ENCODE measurements around the gene NDUFA11. TPM values are rescaled to one million over a fixed set of nuclear protein-coding genes. Genes with fewer than 3 reads are reported as not detected.
A peak's percentile ranks its signal among the peaks of the same experiment; 100 is the strongest.

The NDUFA11 gene
- total and polyA plus RNA-seq, 2 of the 13 experiments (the other 11 are each of a cell fraction or from before 2014, with no cell fraction given) = 286 to 378 TPM

DNA sequence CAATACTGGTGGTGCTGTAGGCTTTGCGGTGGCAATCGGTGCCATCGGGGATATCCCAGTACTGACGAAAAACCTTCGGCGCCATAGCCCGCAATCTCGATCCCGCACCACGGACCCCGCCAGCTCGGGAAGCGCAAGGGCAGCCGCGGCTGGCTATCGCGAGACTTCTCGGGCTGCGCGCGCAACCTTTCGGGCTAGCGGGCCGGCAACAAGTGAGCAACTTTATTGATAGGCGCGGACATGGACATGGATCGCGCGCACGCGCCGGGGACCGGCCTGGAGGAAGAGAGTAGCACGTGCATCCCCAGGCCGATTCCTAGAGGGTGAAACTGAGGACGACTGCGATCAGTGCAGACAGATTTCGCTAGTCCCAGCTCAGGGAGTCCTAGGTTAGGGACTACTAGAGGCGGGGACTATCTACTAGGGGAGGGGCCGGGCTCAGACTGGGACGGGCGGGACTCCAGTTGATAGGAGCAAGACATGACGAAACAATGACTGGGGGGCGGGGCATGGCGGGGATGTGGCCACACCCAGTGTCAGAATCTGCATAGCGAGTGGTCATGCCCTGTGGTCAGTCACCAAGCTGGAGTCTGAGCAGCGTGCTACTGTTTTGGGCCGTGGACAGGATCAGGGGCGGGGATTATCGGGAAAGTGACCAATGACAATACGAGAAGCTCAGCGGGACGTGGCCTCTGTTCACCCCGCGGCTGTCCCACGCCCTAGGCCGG lies at the start of gene NDUFA11 (continued):
- TF ChIP-seq, protein P1, sequence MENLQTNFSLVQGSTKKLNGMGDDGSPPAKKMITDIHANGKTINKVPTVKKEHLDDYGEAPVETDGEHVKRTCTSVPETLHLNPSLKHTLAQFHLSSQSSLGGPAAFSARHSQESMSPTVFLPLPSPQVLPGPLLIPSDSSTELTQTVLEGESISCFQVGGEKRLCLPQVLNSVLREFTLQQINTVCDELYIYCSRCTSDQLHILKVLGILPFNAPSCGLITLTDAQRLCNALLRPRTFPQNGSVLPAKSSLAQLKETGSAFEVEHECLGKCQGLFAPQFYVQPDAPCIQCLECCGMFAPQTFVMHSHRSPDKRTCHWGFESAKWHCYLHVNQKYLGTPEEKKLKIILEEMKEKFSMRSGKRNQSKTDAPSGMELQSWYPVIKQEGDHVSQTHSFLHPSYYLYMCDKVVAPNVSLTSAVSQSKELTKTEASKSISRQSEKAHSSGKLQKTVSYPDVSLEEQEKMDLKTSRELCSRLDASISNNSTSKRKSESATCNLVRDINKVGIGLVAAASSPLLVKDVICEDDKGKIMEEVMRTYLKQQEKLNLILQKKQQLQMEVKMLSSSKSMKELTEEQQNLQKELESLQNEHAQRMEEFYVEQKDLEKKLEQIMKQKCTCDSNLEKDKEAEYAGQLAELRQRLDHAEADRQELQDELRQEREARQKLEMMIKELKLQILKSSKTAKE (CRISPR knock-in tag; IDR thresholded peaks at IDR 0.05; ENCODE audit: borderline replicate concordance) = peak; percentile 46; the same call in 1 of the 2 replicates
- peak; percentile 92 for TF ChIP-seq MYC (CRISPR knock-in tag; IDR thresholded peaks at IDR 0.05; ENCODE audit: borderline replicate concordance)
- peak; percentile 51; the same call in 1 of the 2 replicates for TF ChIP-seq ZNF160 (CRISPR knock-in tag; IDR thresholded peaks at IDR 0.05)
- peak; percentile 80 for TF ChIP-seq ZNF883 (CRISPR knock-in tag; IDR thresholded peaks at IDR 0.05; ENCODE audit: not compliant biosample characterization)
- no peak for TF ChIP-seq RFX1 (IDR thresholded peaks at IDR 0.05)
- TF ChIP-seq, protein P2, sequence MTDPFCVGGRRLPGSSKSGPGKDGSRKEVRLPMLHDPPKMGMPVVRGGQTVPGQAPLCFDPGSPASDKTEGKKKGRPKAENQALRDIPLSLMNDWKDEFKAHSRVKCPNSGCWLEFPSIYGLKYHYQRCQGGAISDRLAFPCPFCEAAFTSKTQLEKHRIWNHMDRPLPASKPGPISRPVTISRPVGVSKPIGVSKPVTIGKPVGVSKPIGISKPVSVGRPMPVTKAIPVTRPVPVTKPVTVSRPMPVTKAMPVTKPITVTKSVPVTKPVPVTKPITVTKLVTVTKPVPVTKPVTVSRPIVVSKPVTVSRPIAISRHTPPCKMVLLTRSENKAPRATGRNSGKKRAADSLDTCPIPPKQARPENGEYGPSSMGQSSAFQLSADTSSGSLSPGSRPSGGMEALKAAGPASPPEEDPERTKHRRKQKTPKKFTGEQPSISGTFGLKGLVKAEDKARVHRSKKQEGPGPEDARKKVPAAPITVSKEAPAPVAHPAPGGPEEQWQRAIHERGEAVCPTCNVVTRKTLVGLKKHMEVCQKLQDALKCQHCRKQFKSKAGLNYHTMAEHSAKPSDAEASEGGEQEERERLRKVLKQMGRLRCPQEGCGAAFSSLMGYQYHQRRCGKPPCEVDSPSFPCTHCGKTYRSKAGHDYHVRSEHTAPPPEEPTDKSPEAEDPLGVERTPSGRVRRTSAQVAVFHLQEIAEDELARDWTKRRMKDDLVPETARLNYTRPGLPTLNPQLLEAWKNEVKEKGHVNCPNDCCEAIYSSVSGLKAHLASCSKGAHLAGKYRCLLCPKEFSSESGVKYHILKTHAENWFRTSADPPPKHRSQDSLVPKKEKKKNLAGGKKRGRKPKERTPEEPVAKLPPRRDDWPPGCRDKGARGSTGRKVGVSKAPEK (CRISPR knock-in tag; IDR thresholded peaks at IDR 0.05; ENCODE audit: borderline replicate concordance) = no peak
- TF ChIP-seq ZFYVE20 (CRISPR knock-in tag; IDR thresholded peaks at IDR 0.05; ENCODE audit: borderline replicate concordance, low read depth) = no peak
- peak; percentile 49; the same call in 1 of the 2 replicates for TF ChIP-seq NR2F2 (IDR thresholded peaks at IDR 0.05; ENCODE audit: borderline replicate concordance, low read depth)
- peak; percentile 89 for TF ChIP-seq SAP130 (CRISPR knock-in tag; IDR thresholded peaks at IDR 0.05; ENCODE audit: low read depth)
- TF ChIP-seq, protein P3, sequence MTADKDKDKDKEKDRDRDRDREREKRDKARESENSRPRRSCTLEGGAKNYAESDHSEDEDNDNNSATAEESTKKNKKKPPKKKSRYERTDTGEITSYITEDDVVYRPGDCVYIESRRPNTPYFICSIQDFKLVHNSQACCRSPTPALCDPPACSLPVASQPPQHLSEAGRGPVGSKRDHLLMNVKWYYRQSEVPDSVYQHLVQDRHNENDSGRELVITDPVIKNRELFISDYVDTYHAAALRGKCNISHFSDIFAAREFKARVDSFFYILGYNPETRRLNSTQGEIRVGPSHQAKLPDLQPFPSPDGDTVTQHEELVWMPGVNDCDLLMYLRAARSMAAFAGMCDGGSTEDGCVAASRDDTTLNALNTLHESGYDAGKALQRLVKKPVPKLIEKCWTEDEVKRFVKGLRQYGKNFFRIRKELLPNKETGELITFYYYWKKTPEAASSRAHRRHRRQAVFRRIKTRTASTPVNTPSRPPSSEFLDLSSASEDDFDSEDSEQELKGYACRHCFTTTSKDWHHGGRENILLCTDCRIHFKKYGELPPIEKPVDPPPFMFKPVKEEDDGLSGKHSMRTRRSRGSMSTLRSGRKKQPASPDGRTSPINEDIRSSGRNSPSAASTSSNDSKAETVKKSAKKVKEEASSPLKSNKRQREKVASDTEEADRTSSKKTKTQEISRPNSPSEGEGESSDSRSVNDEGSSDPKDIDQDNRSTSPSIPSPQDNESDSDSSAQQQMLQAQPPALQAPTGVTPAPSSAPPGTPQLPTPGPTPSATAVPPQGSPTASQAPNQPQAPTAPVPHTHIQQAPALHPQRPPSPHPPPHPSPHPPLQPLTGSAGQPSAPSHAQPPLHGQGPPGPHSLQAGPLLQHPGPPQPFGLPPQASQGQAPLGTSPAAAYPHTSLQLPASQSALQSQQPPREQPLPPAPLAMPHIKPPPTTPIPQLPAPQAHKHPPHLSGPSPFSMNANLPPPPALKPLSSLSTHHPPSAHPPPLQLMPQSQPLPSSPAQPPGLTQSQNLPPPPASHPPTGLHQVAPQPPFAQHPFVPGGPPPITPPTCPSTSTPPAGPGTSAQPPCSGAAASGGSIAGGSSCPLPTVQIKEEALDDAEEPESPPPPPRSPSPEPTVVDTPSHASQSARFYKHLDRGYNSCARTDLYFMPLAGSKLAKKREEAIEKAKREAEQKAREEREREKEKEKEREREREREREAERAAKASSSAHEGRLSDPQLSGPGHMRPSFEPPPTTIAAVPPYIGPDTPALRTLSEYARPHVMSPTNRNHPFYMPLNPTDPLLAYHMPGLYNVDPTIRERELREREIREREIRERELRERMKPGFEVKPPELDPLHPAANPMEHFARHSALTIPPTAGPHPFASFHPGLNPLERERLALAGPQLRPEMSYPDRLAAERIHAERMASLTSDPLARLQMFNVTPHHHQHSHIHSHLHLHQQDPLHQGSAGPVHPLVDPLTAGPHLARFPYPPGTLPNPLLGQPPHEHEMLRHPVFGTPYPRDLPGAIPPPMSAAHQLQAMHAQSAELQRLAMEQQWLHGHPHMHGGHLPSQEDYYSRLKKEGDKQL (CRISPR knock-in tag; IDR thresholded peaks at IDR 0.05; ENCODE audit: low read depth) = peak; percentile 26; the same call in 1 of the 2 replicates
- TF ChIP-seq CCDC6 (CRISPR knock-in tag; IDR thresholded peaks at IDR 0.05) = no peak; the same call in 1 of the 2 replicates
- TF ChIP-seq STAT5B (CRISPR knock-in tag; IDR thresholded peaks at IDR 0.05) = peak; percentile 69; the same call in 1 of the 2 replicates
- TF ChIP-seq, protein P4, sequence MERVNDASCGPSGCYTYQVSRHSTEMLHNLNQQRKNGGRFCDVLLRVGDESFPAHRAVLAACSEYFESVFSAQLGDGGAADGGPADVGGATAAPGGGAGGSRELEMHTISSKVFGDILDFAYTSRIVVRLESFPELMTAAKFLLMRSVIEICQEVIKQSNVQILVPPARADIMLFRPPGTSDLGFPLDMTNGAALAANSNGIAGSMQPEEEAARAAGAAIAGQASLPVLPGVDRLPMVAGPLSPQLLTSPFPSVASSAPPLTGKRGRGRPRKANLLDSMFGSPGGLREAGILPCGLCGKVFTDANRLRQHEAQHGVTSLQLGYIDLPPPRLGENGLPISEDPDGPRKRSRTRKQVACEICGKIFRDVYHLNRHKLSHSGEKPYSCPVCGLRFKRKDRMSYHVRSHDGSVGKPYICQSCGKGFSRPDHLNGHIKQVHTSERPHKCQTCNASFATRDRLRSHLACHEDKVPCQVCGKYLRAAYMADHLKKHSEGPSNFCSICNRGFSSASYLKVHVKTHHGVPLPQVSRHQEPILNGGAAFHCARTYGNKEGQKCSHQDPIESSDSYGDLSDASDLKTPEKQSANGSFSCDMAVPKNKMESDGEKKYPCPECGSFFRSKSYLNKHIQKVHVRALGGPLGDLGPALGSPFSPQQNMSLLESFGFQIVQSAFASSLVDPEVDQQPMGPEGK (CRISPR knock-in tag; IDR thresholded peaks at IDR 0.05) = peak; percentile 55
